GM19193 (cell line): ENCODE measurements around the gene HAND2.

Experiments used
- POLR2A ChIP-seq: IDR thresholded peaks from 4 replicates; pipeline ENCODE4 v1.6.1; 2011; ENCODE audit not compliant: insufficient read depth, insufficient read length; ENCODE audit errors: extremely low read depth

HAND2 gene

GRCh38 chr4:173502282-173502681, 27.7 kb downstream of the HAND2 start:
- no peak for TF ChIP-seq POLR2A

GRCh38 chr4:173501592-173502150, 28.4 kb downstream of the HAND2 start:
- no peak for TF ChIP-seq POLR2A

GRCh38 chr4:173500841-173501591, 29.0 kb downstream of the HAND2 start:
- no peak for TF ChIP-seq POLR2A

- no peak for TF ChIP-seq POLR2A
These were observed 30.1 kb downstream of the HAND2 start for GRCh38 chr4:173499658-173500535.

- TF ChIP-seq POLR2A = no peak
These were observed 31.3 kb downstream of the HAND2 start for GRCh38 chr4:173498771-173499170.

- no peak for TF ChIP-seq POLR2A
These were observed 32.0 kb downstream of the HAND2 start for GRCh38 chr4:173498023-173498422.

GRCh38 chr4:173494013-173494970, 35.7 kb downstream of the HAND2 start:
- no peak for TF ChIP-seq POLR2A

GRCh38 chr4:173493041-173493440, 37.0 kb downstream of the HAND2 start:
- no peak for TF ChIP-seq POLR2A

- no peak for TF ChIP-seq POLR2A
These were observed 37.7 kb downstream of the HAND2 start for GRCh38 chr4:173492315-173492714.

GRCh38 chr4:173490817-173491528, 39.1 kb downstream of the HAND2 start:
- TF ChIP-seq POLR2A = no peak

GRCh38 chr4:173490256-173490655, 39.8 kb downstream of the HAND2 start:
- TF ChIP-seq POLR2A = no peak

- TF ChIP-seq POLR2A = no peak
These were observed 40.5 kb downstream of the HAND2 start for GRCh38 chr4:173489514-173489913.

GRCh38 chr4:173488656-173489055, 41.4 kb downstream of the HAND2 start:
- TF ChIP-seq POLR2A = no peak

- TF ChIP-seq POLR2A = no peak
These were observed 42.0 kb downstream of the HAND2 start for GRCh38 chr4:173488074-173488473.
